ENCODE results near the gene PIEZO2.

DNA sequence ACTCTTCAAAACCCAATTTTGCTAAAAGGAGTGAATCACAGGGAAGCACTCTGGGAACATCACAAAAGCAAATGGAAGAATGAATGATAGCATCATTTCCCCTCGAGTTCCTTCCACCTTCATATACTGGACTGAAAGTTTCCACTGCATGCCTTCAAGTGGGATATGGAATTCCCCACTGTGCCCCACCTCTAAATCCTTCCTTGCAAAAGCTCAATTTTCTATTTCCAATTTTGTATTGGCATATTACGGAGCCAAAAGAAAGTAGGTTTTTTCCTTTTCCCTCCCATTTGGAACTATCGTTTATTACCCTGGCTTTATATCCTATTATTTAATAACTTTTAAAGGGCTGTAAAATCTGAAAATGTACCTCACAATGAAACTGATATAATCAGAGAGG is 149.3 kb downstream of the PIEZO2 start:
- TF ChIP-seq, protein P1, sequence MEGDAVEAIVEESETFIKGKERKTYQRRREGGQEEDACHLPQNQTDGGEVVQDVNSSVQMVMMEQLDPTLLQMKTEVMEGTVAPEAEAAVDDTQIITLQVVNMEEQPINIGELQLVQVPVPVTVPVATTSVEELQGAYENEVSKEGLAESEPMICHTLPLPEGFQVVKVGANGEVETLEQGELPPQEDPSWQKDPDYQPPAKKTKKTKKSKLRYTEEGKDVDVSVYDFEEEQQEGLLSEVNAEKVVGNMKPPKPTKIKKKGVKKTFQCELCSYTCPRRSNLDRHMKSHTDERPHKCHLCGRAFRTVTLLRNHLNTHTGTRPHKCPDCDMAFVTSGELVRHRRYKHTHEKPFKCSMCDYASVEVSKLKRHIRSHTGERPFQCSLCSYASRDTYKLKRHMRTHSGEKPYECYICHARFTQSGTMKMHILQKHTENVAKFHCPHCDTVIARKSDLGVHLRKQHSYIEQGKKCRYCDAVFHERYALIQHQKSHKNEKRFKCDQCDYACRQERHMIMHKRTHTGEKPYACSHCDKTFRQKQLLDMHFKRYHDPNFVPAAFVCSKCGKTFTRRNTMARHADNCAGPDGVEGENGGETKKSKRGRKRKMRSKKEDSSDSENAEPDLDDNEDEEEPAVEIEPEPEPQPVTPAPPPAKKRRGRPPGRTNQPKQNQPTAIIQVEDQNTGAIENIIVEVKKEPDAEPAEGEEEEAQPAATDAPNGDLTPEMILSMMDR (IDR thresholded peaks at IDR 0.05) = no peak
- TF ChIP-seq EZH2phosphoT487 (IDR thresholded peaks at IDR 0.05) = no peak
